HepG2 (cell line): ENCODE data around the gene TCAP. TPM values are rescaled to one million over a fixed set of nuclear protein-coding genes. Genes with fewer than 3 reads are reported as not detected.

ENCODE experiments used
- ARHGAP35 ChIP-seq: sonication (generic); formaldehyde crosslinking; IDR thresholded peaks from 2 replicates; pipeline ENCODE4 v1.9.0; 2022; ENCODE audit warnings: mild to moderate bottlenecking, inconsistent platforms, moderate library complexity, missing genetic modification reagents, borderline replicate concordance
- FOXO4 ChIP-seq: sonication (generic); formaldehyde crosslinking; conservative IDR thresholded peaks from 2 replicates; pipeline ENCODE4 v1.8.1; 2023; ENCODE audit warnings: missing genetic modification reagents
- NR0B2 ChIP-seq: sonication (generic); formaldehyde crosslinking; IDR thresholded peaks from 2 replicates; pipeline ENCODE4 v1.4.0; 2020; ENCODE audit warnings: mild to moderate bottlenecking, missing genetic modification reagents
- REST ChIP-seq, 2 experiments: IDR thresholded peaks; 2 replicates each; pipeline ENCODE4 v1.6.1; 2011 to 2012; ENCODE audit warnings: low read length in 2 of 2, borderline replicate concordance in 1 of 2, low read depth in 1 of 2, mild to moderate bottlenecking in 1 of 2, moderate library complexity in 1 of 2
- SP2 ChIP-seq: sonication (generic); formaldehyde crosslinking; IDR thresholded peaks from 2 replicates; pipeline ENCODE4 v1.5.1; 2020; ENCODE audit warnings: mild to moderate bottlenecking, missing genetic modification reagents
- SP5 ChIP-seq: IDR thresholded peaks from 2 replicates; pipeline ENCODE4 v1.6.1; 2016; ENCODE audit warnings: low read depth, borderline replicate concordance
- ZBTB1 ChIP-seq: sonication (generic); formaldehyde crosslinking; IDR thresholded peaks from 2 replicates; pipeline ENCODE4 v1.4.0; 2020; ENCODE audit warnings: missing genetic modification reagents, borderline replicate concordance
- ZFP36 ChIP-seq: fragments of 150-350 bp; IDR thresholded peaks from 2 replicates; pipeline ENCODE4 v1.6.1; 2018; ENCODE audit warnings: borderline replicate concordance, low read length, low read depth; ENCODE audit not compliant: partially characterized antibody
- ZGPAT ChIP-seq: IDR thresholded peaks from 2 replicates; pipeline ENCODE4 v1.6.1; 2016; ENCODE audit warnings: mild to moderate bottlenecking
- ZNF224 ChIP-seq: sonication (generic); formaldehyde crosslinking; IDR thresholded peaks from 2 replicates; pipeline ENCODE4 v1.5.0; 2020; ENCODE audit warnings: mild to moderate bottlenecking, missing genetic modification reagents
- ZNF33A ChIP-seq: sonication (generic); formaldehyde crosslinking; IDR thresholded peaks from 2 replicates; pipeline ENCODE4 v1.5.1; 2020; ENCODE audit warnings: missing genetic modification reagents, mild to moderate bottlenecking, moderate library complexity, borderline replicate concordance
- ZNF549 ChIP-seq: sonication (generic); formaldehyde crosslinking; IDR thresholded peaks from 2 replicates; pipeline ENCODE4 v1.5.0; 2020; ENCODE audit warnings: missing genetic modification reagents
- ZSCAN21 ChIP-seq: sonication (generic); formaldehyde crosslinking; IDR thresholded peaks from 2 replicates; pipeline ENCODE4 v1.8.0; 2022; ENCODE audit warnings: mild to moderate bottlenecking, missing genetic modification reagents, moderate library complexity, borderline replicate concordance
- polyA plus RNA-seq, 8 experiments: library from polyadenylated mRNA; depleted of rRNA in 3 of 8; stranded (reverse) in 7 of 8; unstranded in 1 of 8; fragments of >200 nt; fragmentation: Illumina TruSeq in 4 of 8; extraction: Trizol in 4 of 8; gene quantifications; 2 replicates each; pipeline versions ENCODE4 v1.2.1 to v1.2.3, GENCODE V29; 2011 to 2016; ENCODE audit warnings: low read depth in 4 of 8, missing spikeins in 1 of 8, mixed read lengths in 1 of 8; ENCODE audit not compliant: insufficient read depth in 1 of 8
- total RNA-seq, 5 experiments: library from RNA; depleted of rRNA; stranded (reverse); fragments of >200 nt; fragmentation: Illumina TruSeq; extraction: Trizol; gene quantifications; 2 replicates each; pipeline ENCODE4 v1.2.3, GENCODE V29; 2016; ENCODE audit warnings: low read depth in 1 of 5
- TF ChIP-seq, protein P1 (sequence below), 2 experiments: sonication (generic) in 1 of 2; formaldehyde crosslinking in 1 of 2; IDR thresholded peaks; 2 replicates each; pipeline versions ENCODE4 v1.4.0 to v1.6.1; 2018 to 2020; ENCODE audit warnings: missing genetic modification reagents in 2 of 2, borderline replicate concordance in 1 of 2, low read depth in 1 of 2, mild to moderate bottlenecking in 1 of 2, missing biosample characterization in 1 of 2
- TF ChIP-seq, protein P2 (sequence below): sonication (generic); formaldehyde crosslinking; conservative IDR thresholded peaks from 2 replicates; pipeline ENCODE4 v1.4.0; 2020; ENCODE audit warnings: missing genetic modification reagents

Gene TCAP
- total and polyA plus RNA-seq, 2 of the 13 experiments (the other 11 are each of a cell fraction or from before 2014, with no cell fraction given): 0.24 to 0.65 TPM

DNA sequence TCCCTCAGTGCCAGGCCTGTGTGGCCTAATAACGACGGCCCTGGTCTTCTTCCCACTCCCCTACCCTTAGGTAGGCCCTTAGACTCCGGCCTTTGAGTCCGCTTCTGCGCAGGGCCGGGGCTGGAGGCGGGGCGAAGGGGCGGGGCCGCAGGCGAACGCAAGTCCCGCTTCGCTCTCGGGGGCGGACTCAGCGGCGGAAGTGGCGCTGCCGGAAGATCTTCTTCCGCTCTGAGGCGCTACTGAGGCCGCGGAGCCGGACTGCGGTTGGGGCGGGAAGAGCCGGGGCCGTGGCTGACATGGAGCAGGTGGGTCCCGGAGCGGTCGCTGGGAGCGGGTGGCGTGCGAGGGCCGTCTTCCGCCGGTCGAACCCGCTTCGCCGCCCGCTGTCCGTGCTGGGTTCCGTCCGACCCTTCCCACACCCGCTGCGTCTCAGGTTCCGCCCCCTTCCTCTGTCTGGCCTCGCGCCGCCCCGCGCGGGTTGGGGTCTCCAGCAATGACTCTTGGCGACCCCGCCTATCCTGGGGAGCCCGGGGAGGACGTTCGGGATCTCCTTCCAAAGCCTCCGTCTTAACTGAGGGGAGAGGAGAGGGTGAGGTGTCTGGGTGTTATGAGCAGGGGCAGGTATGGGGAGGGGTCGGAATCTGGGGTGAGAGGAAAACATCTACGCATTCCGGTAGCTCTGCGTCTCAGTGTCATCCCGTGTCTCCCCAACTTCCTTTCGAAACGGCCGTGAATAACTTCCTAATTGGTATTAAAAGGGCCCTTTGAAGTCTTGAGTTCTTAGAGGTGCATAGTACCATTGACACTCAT is 28.0 kb upstream of the TCAP start, which contains the start of gene STARD3 (continued):
- TF ChIP-seq ARHGAP35 (CRISPR knock-in tag) (peak; percentile 85; the same call in 1 of the 2 replicates), REST (IDR thresholded peaks at IDR 0.05; ENCODE audit: borderline replicate concordance in 1 of 2, low read depth in 1 of 2, low read length in 2 of 2) (peak in 1 of 2 experiments; percentile 27; a peak in 2 of 4 replicates), ZNF224 (CRISPR knock-in tag) (0 out of 2 replicates have a peak, but pooled peaks have one; percentile 27), ZGPAT (peak; percentile 87), ZNF33A (no peak), ZSCAN21 (CRISPR knock-in tag) (peak; percentile 85; the same call in 1 of the 2 replicates), ZBTB1 (CRISPR knock-in tag) (no peak), ZNF549 (CRISPR knock-in tag) (no peak), SP2 (CRISPR knock-in tag) (peak; percentile 74), FOXO4 (CRISPR knock-in tag) (0 out of 2 replicates have a peak, but pooled peaks have one; percentile 84), ZFP36 (no peak), NR0B2 (CRISPR knock-in tag) (peak; percentile 94; the same call in 1 of the 2 replicates), SP5 (CRISPR knock-in tag) (peak; percentile 87)
- TF ChIP-seq, protein P1, sequence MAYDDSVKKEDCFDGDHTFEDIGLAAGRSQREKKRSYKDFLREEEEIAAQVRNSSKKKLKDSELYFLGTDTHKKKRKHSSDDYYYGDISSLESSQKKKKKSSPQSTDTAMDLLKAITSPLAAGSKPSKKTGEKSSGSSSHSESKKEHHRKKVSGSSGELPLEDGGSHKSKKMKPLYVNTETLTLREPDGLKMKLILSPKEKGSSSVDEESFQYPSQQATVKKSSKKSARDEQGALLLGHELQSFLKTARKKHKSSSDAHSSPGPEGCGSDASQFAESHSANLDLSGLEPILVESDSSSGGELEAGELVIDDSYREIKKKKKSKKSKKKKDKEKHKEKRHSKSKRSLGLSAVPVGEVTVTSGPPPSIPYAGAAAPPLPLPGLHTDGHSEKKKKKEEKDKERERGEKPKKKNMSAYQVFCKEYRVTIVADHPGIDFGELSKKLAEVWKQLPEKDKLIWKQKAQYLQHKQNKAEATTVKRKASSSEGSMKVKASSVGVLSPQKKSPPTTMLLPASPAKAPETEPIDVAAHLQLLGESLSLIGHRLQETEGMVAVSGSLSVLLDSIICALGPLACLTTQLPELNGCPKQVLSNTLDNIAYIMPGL (CRISPR knock-in tag; IDR thresholded peaks at IDR 0.05; ENCODE audit: borderline replicate concordance in 1 of 2, low read depth in 1 of 2): peak; percentile 53 to 95; a peak in 3 of 4 replicates
- TF ChIP-seq, protein P2, sequence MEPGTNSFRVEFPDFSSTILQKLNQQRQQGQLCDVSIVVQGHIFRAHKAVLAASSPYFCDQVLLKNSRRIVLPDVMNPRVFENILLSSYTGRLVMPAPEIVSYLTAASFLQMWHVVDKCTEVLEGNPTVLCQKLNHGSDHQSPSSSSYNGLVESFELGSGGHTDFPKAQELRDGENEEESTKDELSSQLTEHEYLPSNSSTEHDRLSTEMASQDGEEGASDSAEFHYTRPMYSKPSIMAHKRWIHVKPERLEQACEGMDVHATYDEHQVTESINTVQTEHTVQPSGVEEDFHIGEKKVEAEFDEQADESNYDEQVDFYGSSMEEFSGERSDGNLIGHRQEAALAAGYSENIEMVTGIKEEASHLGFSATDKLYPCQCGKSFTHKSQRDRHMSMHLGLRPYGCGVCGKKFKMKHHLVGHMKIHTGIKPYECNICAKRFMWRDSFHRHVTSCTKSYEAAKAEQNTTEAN (CRISPR knock-in tag): peak; percentile 81
